BJ (cell line): Measurements from ENCODE around the gene MAPK11. TPM values are rescaled to one million over a fixed set of nuclear protein-coding genes. Genes with fewer than 3 reads are reported as not detected.

ENCODE experiments used
- CTCF ChIA-PET: fragments of 350-600 bp; formaldehyde crosslinking; extraction: SDS; loops from one replicate; lab custom pipeline; 2021; ENCODE audit warnings: antibody characterized with exemption, inconsistent platforms; lab: Yijun Ruan, JAX
- POLR2A ChIA-PET: fragments of 300-600 bp; sonication (Branson Sonifier 250); formaldehyde crosslinking; extraction: SDS; loops from one replicate; lab custom pipeline; 2021; ENCODE audit warnings: antibody characterized with exemption; lab: Charles Lee
- DNase-seq: peaks from one replicate; pipeline ENCODE4 v3.0.0-alpha.2; 2011; ENCODE audit warnings: low read depth
- H3K27me3 ChIP-seq: 2 replicates; pipeline ENCODE4 v1.6.0; 2011; ENCODE audit warnings: low read length; ENCODE audit not compliant: control insufficient read depth, insufficient read depth
- H3K36me3 ChIP-seq: 2 replicates; pipeline ENCODE4 v1.5.1; 2011; ENCODE audit warnings: low read length; ENCODE audit not compliant: control insufficient read depth, insufficient read depth
- H3K4me3 ChIP-seq: 2 replicates; pipeline ENCODE4 v1.5.1; 2011; ENCODE audit warnings: low read depth, mild to moderate bottlenecking, control low read depth, low read length
- polyA plus RNA-seq: library from polyadenylated mRNA; depleted of rRNA; stranded (reverse); fragments of >200 nt; gene quantifications from 2 replicates; pipeline ENCODE4 v1.2.3, GENCODE V29; 2011
- TF ChIP-seq, protein P1 (sequence below): IDR thresholded peaks from 2 replicates; pipeline ENCODE4 v1.5.1; 2011; ENCODE audit warnings: low read depth, mild to moderate bottlenecking, control low read depth, inconsistent platforms, low read length, moderate library complexity; ENCODE audit not compliant: insufficient read depth

MAPK11 gene
- polyA plus RNA-seq, 1 experiment = 19.6 TPM

DNA sequence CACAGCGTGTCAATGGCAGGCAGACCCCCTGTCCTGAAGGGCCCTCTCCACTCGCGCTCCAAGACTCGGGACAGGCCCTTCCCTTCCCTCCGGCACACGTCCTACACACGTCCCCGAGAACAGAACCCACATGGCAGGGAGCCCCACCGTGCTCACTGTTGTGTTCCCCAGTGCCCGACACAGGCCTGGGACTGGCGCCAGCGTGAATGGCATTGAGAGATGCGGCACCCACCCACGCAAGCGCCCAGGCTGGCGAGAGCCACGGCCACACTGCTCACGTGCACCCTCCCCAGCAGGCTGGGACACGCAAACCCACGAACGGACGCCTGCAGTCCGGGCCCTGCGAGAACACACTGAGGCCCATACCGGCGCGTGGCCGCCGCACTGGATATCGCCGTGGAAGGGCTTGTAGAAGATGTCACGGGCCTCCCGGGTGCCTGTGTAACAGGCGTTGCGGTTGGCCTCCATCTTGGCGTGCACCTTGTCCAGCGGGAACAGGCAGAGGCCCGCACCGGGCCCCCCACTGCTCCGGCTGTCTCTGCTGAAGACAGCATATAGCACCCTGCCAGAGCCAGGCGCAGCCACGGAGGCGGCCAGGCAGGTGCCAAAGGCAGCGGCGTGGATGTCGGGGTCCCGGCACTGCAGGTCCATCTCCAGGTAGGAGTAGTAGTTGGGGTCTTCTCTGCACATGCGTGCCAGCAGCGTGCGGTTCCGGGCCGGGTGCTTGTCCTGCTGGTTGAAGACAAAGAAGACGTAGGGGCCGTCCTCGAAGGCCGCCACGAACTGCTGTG, 19.2 kb upstream of the MAPK11 start:
- H3K27me3 ChIP-seq = no peaks in the 10 kb centered on the region
- peaks cover 54% of the 10 kb centered on the region for H3K36me3 ChIP-seq
- TF ChIP-seq, protein P1, sequence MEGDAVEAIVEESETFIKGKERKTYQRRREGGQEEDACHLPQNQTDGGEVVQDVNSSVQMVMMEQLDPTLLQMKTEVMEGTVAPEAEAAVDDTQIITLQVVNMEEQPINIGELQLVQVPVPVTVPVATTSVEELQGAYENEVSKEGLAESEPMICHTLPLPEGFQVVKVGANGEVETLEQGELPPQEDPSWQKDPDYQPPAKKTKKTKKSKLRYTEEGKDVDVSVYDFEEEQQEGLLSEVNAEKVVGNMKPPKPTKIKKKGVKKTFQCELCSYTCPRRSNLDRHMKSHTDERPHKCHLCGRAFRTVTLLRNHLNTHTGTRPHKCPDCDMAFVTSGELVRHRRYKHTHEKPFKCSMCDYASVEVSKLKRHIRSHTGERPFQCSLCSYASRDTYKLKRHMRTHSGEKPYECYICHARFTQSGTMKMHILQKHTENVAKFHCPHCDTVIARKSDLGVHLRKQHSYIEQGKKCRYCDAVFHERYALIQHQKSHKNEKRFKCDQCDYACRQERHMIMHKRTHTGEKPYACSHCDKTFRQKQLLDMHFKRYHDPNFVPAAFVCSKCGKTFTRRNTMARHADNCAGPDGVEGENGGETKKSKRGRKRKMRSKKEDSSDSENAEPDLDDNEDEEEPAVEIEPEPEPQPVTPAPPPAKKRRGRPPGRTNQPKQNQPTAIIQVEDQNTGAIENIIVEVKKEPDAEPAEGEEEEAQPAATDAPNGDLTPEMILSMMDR = no peak
- DNase-seq = no peak
- H3K4me3 ChIP-seq = no peak overlapping the region
- CTCF ChIA-PET = interaction anchor here (1.4 kb wide), 1 partner anchor 13 kb away, joined by 6 read pairs; no protein-coding TSS in a partner anchor
- POLR2A ChIA-PET = no interaction called here

DNA sequence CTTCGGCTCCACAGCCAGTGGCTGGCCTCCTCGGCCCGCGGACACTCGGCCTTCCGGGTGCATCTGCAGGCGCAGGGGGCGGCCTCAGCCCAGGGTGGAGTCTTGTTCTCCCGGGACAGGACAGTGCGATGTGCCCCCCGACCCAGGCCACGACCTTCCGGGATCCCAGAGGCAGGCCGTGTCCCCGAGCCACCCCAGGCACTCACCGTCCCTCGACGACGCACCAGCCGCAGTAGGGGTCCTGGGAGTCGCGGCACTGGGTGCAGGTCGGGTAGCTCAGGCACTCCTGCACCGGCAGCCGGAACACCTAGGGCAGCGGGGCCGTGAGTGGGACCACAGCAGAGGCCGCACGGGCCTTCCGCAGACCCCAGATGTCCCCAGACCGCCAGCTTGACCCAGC, 17.6 kb upstream of the MAPK11 start:
- peaks cover 61% of the 10 kb centered on the region for H3K36me3 ChIP-seq
- ChIA-PET CTCF (interaction anchor here (0.8 to 1.4 kb wide), 2 partner anchors 11 to 39 kb away, joined by 3 to 6 read pairs; partner anchors contain the start of gene DENND6B), POLR2A (no interaction called here)
- H3K4me3 ChIP-seq = no peak overlapping the region
- TF ChIP-seq, protein P1 = no peak
- no peaks in the 10 kb centered on the region for H3K27me3 ChIP-seq
- no peak for DNase-seq

DNA sequence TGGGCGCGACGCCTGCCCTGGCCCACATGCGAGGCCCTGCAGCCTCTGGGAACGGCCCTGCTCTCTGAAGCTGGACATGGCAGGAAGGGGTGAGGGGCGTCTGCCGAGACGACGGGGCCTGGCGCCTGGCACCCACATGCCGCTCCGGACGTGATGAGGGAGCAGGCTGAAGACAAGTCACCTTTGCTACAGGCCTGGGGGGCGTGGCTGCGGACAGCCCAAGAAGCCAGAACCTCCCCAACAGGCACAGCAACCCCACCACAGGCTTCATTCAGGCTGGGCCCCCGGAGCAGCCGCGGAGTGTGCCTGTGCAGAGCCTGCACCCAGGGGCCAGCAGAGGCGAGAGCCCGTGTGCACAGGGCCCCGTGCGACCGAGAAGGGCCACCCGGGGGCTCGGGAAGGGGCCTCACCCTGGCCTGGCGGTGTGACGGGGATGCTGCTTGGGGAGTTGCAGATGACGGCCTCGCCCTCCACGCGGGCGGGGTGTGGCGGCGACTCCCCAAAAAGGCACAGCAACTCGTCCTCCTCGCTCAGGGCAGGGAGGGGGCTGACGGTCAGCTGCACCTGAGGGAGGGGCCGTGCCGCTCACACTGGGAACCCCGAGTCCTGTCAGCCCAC, 16.6 kb upstream of the MAPK11 start:
- no peak for DNase-seq
- Histone ChIP-seq H3K36me3 (peaks cover 68% of the 10 kb centered on the region), H3K27me3 (no peaks in the 10 kb centered on the region), H3K4me3 (no peak overlapping the region)
- CTCF ChIA-PET = no interaction called here
- TF ChIP-seq, protein P1 = no peak
- POLR2A ChIA-PET = no interaction called here

DNA sequence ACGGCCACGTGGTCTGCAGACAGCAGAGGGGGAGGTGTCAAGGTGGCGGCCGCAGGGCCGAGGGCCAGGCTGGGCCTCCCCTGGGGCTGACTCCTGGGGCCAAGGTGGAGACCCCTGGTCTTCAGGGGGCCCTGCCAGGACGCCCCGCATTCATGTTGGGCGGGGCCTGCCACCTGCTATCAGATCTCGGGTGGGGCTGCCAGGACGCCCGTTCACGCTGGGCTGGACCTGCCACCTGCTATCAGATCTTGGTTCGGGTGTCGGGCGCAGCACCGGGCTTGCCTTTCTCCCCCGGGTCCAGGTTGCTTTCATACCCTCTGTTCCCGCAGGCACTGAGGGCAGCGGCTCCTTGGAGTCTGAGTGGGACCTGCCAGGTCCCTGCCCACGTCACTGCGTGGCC, 16.1 kb upstream of the MAPK11 start:
- H3K4me3 ChIP-seq = no peak overlapping the region
- no peak for DNase-seq
- TF ChIP-seq, protein P1 = no peak
- H3K27me3 ChIP-seq = no peaks in the 10 kb centered on the region
- H3K36me3 ChIP-seq = peaks cover 72% of the 10 kb centered on the region
- ChIA-PET POLR2A (no interaction called here), CTCF (no interaction called here)

DNA sequence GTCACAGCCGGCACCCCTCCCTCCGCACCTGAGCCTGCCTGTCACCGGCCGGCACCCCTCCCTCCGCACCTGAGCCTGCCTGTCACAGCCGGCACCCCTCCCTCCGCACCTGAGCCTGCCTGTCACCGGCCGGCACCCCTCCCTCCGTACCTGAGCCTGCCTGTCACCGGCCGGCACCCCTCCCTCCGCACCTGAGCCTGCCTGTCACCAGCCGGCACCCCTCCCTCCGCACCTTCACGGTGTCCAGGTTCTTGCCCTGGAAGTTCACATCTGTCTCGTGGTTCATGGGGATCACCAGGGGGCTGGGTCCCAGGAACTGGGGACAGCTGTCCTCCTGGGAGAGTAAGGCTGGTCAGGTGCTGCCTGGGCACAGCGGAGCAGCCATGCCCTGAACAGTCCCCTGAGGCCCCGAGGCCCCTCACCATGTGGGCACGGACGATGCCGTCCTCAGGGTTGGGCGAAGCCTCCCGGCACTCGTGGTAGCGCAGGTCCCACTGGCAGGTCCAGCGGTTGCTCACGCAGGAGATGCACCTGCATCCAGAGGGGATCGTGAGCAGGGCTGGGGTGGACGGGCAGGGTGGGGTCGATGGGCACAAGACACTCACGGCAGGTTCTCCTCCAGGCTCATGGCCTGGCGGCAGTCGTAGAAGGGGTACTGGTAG, 15.5 kb upstream of the MAPK11 start:
- Histone ChIP-seq H3K36me3 (peaks cover 77% of the 10 kb centered on the region), H3K4me3 (no peak overlapping the region), H3K27me3 (no peaks in the 10 kb centered on the region)
- ChIA-PET CTCF (no interaction called here), POLR2A (no interaction called here)
- DNase-seq = no peak
- TF ChIP-seq, protein P1 = no peak
